GM12873 (cell line): ENCODE results near the gene ACTC1.

Experiments used
- TF ChIP-seq, protein P1 (sequence below): IDR thresholded peaks from 2 replicates; pipeline ENCODE4 v1.5.1; 2012; ENCODE audit warnings: low read depth, mild to moderate bottlenecking, moderate library complexity, low read length, control low read depth; ENCODE audit not compliant: insufficient read depth; ENCODE audit errors: missing control alignments

ACTC1 gene

DNA sequence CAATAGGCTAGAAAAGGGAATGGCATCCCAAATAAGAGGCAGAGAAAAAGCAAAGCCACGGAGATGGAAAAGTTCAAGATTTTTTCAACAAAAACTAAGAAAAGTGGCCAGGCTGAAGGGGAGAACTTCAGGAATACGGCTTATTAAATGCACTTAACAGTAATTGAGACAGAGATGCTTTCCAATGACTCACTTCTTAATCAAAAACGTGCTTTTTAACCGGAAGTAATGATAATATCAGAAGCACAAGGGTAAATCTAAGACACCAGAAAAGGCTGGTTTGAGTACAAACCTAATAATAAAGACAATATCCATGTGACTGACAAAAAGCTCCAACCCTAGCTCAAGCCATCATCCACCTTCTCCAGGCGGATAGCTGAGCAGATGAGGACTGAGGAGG, 24.8 kb upstream of the ACTC1 start:
- TF ChIP-seq, protein P1, sequence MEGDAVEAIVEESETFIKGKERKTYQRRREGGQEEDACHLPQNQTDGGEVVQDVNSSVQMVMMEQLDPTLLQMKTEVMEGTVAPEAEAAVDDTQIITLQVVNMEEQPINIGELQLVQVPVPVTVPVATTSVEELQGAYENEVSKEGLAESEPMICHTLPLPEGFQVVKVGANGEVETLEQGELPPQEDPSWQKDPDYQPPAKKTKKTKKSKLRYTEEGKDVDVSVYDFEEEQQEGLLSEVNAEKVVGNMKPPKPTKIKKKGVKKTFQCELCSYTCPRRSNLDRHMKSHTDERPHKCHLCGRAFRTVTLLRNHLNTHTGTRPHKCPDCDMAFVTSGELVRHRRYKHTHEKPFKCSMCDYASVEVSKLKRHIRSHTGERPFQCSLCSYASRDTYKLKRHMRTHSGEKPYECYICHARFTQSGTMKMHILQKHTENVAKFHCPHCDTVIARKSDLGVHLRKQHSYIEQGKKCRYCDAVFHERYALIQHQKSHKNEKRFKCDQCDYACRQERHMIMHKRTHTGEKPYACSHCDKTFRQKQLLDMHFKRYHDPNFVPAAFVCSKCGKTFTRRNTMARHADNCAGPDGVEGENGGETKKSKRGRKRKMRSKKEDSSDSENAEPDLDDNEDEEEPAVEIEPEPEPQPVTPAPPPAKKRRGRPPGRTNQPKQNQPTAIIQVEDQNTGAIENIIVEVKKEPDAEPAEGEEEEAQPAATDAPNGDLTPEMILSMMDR = no peak

GRCh38 chr15:34818526-34818925, 23.2 kb upstream of the ACTC1 start:
- TF ChIP-seq, protein P1 = no peak

GRCh38 chr15:34815836-34816235, 20.5 kb upstream of the ACTC1 start:
- TF ChIP-seq, protein P1 = no peak

- TF ChIP-seq, protein P1 = no peak
These were observed 18.3 kb upstream of the ACTC1 start for GRCh38 chr15:34813446-34814190.

DNA sequence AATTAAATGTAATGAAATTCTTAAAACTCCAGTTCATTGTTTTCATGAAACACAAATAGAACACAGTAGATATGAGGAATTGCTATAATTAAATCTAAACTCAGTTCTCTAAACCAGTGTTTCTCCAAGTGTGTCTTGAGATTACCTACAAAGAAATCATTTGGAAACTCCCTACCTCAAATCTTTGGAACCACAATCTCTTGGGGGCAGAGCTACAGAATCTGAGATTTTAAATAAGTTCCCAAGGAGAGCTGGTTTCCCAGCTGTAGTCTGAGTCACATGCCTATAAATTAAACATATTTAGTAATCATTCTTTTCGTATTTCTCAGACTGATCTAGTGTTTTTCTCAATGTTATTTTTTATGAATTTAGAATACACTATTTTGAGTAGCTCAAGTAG, 17.0 kb upstream of the ACTC1 start:
- TF ChIP-seq, protein P1 = no peak

DNA sequence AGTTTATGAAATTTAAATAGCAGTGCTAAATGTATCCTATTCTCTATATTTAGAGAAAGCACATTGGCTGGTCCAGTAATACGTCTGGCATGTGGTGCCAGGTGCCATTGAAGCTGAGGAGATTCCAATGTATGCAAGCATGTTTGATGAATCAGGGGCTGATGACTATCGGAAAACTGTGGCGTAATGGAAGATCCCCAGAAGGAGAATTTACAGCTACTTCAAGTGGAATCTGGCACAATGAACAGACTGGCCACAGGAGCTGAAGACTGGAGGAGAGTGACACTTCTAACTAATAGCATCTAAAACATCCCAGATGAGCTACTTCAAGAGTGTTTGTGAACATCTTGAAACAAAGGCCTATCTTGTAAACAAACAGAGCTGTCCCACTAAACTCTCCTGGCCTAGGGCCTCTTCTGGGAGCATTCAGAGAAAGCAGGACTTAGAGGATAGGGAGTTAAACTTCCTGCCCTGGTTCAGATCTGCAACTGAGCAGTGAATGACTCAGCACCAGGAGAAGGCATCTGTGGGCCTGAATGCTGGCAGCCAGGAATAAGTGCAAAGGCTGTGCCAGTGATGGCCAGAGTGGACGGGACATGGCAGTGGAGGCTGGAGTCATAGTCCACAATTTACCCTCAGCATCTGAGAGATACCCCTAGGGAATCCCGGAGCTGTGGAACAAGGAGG, 15.2 kb upstream of the ACTC1 start:
- TF ChIP-seq, protein P1 = no peak

- TF ChIP-seq, protein P1 = no peak
These were observed 13.8 kb upstream of the ACTC1 start for GRCh38 chr15:34809186-34809585.
